Caco-2 (cell line): Measurements from ENCODE around the gene NPB. TPM values are rescaled to one million over a fixed set of nuclear protein-coding genes. Genes with fewer than 3 reads are reported as not detected.
A peak's percentile ranks its signal among the peaks of the same experiment; 100 is the strongest.

Source experiments
- BruUV-seq: library from RNA; stranded (reverse); fragments of 400-500 nt; replicated peaks from 2 replicates; lab custom pipeline; 2021; lab: Mats Ljungman, UMichigan
- CTCF ChIA-PET: fragments of 300-600 bp; sonication (Branson Sonifier 250); formaldehyde crosslinking; loops from one replicate; lab custom pipeline; 2022; ENCODE audit warnings: antibody characterized with exemption; lab: Charles Lee
- POLR2A ChIA-PET: fragments of 300-600 bp; sonication (Branson Sonifier 250); formaldehyde crosslinking; loops from one replicate; lab custom pipeline; 2022; ENCODE audit warnings: antibody characterized with exemption; lab: Charles Lee
- DNase-seq, 2 experiments: peaks; one replicate each; pipeline versions ENCODE4 v3.0.0 to v3.0.0-alpha.2; 2020 to 2022
- H3K27me3 ChIP-seq: replicated peaks from 2 replicates; pipeline ENCODE4 v1.6.0; 2011; ENCODE audit warnings: low read length; ENCODE audit not compliant: control insufficient read depth, insufficient read depth
- H3K36me3 ChIP-seq: 2 replicates; pipeline ENCODE4 v1.5.1; 2011; ENCODE audit warnings: low read length; ENCODE audit not compliant: control insufficient read depth, insufficient read depth
- H3K4me1 ChIP-seq: fragments of 250-450 bp; sonication (Bioruptor Pico); 2 replicates; pipeline ENCODE4 v1.5.1; 2020; ENCODE audit warnings: mild to moderate bottlenecking
- H3K4me3 ChIP-seq: 2 replicates; pipeline ENCODE4 v1.5.1; 2011; ENCODE audit warnings: low read depth, mild to moderate bottlenecking, control low read depth, low read length
- H3K9me3 ChIP-seq: fragments of 250-450 bp; sonication (Bioruptor Pico); 2 replicates; pipeline ENCODE4 v1.5.1; 2020; ENCODE audit warnings: mild to moderate bottlenecking, moderate library complexity
- H3K27ac Mint-ChIP-seq: one replicate; pipeline ENCODE4 v1.8.0; 2022; ENCODE audit warnings: mixed read lengths; ENCODE audit not compliant: unreplicated experiment
- H3K27me3 Mint-ChIP-seq: one replicate; pipeline ENCODE4 v1.8.0; 2022; ENCODE audit warnings: mixed read lengths; ENCODE audit not compliant: insufficient read depth, unreplicated experiment
- H3K36me3 Mint-ChIP-seq: one replicate; pipeline ENCODE4 v1.8.0; 2022; ENCODE audit warnings: mild to moderate bottlenecking, mixed read lengths; ENCODE audit not compliant: insufficient read depth, unreplicated experiment
- H3K4me1 Mint-ChIP-seq: one replicate; pipeline ENCODE4 v1.8.0; 2022; ENCODE audit warnings: low read depth, mixed read lengths; ENCODE audit not compliant: unreplicated experiment
- H3K4me3 Mint-ChIP-seq: one replicate; pipeline ENCODE4 v1.8.0; 2022; ENCODE audit warnings: mild to moderate bottlenecking, moderate library complexity, mixed read lengths; ENCODE audit not compliant: unreplicated experiment
- H3K9me3 Mint-ChIP-seq: one replicate; pipeline ENCODE4 v1.8.0; 2022; ENCODE audit warnings: mixed read lengths; ENCODE audit not compliant: unreplicated experiment
- CTCF ChIP-seq, 2 experiments: fragments of 200-600 bp in 1 of 2; IDR thresholded peaks; 1 replicate in 1 of 2; 2 replicates in 1 of 2; pipeline versions ENCODE4 v1.5.1 to v1.8.0; 2011 to 2022; ENCODE audit warnings: antibody characterized with exemption in 1 of 2, control low read depth in 1 of 2, inconsistent platforms in 1 of 2, low read depth in 1 of 2, low read length in 1 of 2, mild to moderate bottlenecking in 1 of 2, moderate library complexity in 1 of 2; ENCODE audit not compliant: insufficient read depth in 1 of 2, severe bottlenecking in 1 of 2, unreplicated experiment in 1 of 2
- intact Hi-C: fragments of 100-400 bp; cut with micrococcal nuclease; formaldehyde crosslinking; loops from one replicate; pipeline ENCODE4 v1.10.0; 2022; ENCODE audit not compliant: unreplicated experiment
- total RNA-seq: library from RNA; stranded (reverse); gene quantifications from 2 replicates; pipeline ENCODE4 v1.2.3, GENCODE V29; 2022

The NPB gene
- total RNA-seq, 1 experiment from 2014 or later: 0.68 TPM

DNA sequence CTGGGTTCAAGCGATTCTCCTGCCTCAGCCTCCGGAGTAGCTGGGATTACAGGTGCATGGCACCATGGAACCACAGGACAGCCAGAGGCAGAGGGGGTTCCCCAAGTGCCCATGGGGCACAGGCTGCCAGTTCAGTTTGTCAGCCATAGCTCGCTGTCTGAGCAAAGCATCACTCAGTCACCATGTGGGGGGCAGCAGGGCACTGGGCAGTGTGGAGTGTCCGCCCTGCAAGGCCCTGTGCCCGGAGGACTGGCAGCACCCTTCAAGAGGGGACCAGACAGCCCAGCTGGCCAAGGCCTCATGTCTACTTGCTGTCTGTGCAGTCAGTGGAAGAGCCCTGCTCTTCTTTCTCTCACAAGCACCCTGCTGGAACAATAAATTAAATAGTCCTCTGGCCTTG, 17.1 kb upstream of the NPB start:
- CTCF ChIA-PET: no interaction called here

DNA sequence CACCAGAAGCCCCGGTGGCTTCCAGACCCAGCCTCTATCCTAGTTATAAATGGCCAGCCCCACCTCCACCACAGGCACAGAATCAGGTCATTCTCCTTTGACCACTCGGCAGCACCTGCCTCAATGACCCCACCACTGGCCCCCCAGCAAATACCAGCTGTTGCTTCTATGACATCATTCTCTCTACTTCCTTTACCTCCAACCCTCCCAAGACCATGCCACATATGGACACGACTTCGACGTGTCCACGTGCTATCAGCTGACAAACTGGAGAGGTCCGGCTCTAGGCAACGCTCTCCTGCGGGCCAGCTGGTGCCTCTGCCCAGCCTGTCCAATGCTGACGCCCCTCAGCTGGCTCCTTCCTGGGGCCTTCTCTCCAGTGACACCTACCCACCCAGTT, 16.6 kb upstream of the NPB start:
- CTCF ChIA-PET: no interaction called here
- POLR2A ChIA-PET: no interaction called here
- no peak for TF ChIP-seq CTCF (IDR thresholded peaks at IDR 0.05; ENCODE audit: insufficient read depth in 1 of 2, low read depth in 1 of 2, low read length in 1 of 2, severe bottlenecking in 1 of 2, unreplicated experiment in 1 of 2)
- intact Hi-C loops: no loop called here
- Histone ChIP-seq H3K4me1 (peaks cover 11% of the 10 kb centered on the region), H3K4me3 (no peak overlapping the region), H3K27me3 (no peaks in the 10 kb centered on the region), H3K36me3 (peaks cover 10% of the 10 kb centered on the region), H3K9me3 (no peaks in the 10 kb centered on the region)
- no peaks in the 10 kb centered on the region for H3K9me3 Mint-ChIP-seq
- no peaks in the 10 kb centered on the region for H3K27me3 Mint-ChIP-seq
- no peaks in the 10 kb centered on the region for H3K4me1 Mint-ChIP-seq
- H3K4me3 Mint-ChIP-seq: no peak overlapping the region
- BruUV-seq: no TSS peak
- DNase-seq: no peak
- H3K27ac Mint-ChIP-seq: peak overlapping the region; percentile 46
- H3K36me3 Mint-ChIP-seq: peaks cover 100% of the 10 kb centered on the region

More for the DNA sequence above, 17.1 kb upstream of the NPB start:
- H3K36me3 Mint-ChIP-seq: peaks cover 100% of the 10 kb centered on the region
- no peaks in the 10 kb centered on the region for H3K9me3 Mint-ChIP-seq
- H3K27me3 ChIP-seq: no peaks in the 10 kb centered on the region
- no TSS peak for BruUV-seq
- POLR2A ChIA-PET: no interaction called here
- intact Hi-C loops: no loop called here
- no peak overlapping the region for H3K4me3 ChIP-seq
- no peaks in the 10 kb centered on the region for H3K9me3 ChIP-seq
- DNase-seq: no peak
- H3K4me1 Mint-ChIP-seq: no peaks in the 10 kb centered on the region
- H3K4me1 ChIP-seq: peaks cover 6% of the 10 kb centered on the region
- no peaks in the 10 kb centered on the region for H3K27me3 Mint-ChIP-seq
- no peak overlapping the region for H3K27ac Mint-ChIP-seq
- TF ChIP-seq CTCF (IDR thresholded peaks at IDR 0.05; ENCODE audit: insufficient read depth in 1 of 2, low read depth in 1 of 2, low read length in 1 of 2, severe bottlenecking in 1 of 2, unreplicated experiment in 1 of 2): no peak
- H3K36me3 ChIP-seq: peaks cover 10% of the 10 kb centered on the region
- H3K4me3 Mint-ChIP-seq: no peak overlapping the region

GRCh38 chr17:81885869-81886548, 16.0 kb upstream of the NPB start:
- POLR2A ChIA-PET: interaction anchor here (1.6 kb wide), 1 partner anchor 11 kb away, joined by 5 read pairs; no protein-coding TSS in a partner anchor
- Mint-ChIP-seq H3K27ac (peak overlapping the region; percentile 84), H3K9me3 (no peaks in the 10 kb centered on the region), H3K27me3 (no peaks in the 10 kb centered on the region), H3K4me1 (no peaks in the 10 kb centered on the region), H3K4me3 (no peak overlapping the region), H3K36me3 (peaks cover 100% of the 10 kb centered on the region)
- no peaks in the 10 kb centered on the region for H3K9me3 ChIP-seq
- peaks cover 10% of the 10 kb centered on the region for H3K36me3 ChIP-seq
- TF ChIP-seq CTCF (IDR thresholded peaks at IDR 0.05; ENCODE audit: insufficient read depth in 1 of 2, low read depth in 1 of 2, low read length in 1 of 2, severe bottlenecking in 1 of 2, unreplicated experiment in 1 of 2): no peak
- DNase-seq: no peak
- CTCF ChIA-PET: no interaction called here
- BruUV-seq: no TSS peak
- H3K4me3 ChIP-seq: no peak overlapping the region
- H3K4me1 ChIP-seq: peaks cover 11% of the 10 kb centered on the region
- intact Hi-C loops: no loop called here
- no peaks in the 10 kb centered on the region for H3K27me3 ChIP-seq
